ENCODE results near the gene RPL18.
"Not testable (repeated sequence)": the region's sequence is repeated elsewhere in the genome, so short reads cannot be mapped to it uniquely, and the experiment has no call there.

The RPL18 gene

GRCh38 chr19:48613024-48613851 lies 5.7 kb downstream of the RPL18 start:
- no peak for FAIRE-seq

DNA sequence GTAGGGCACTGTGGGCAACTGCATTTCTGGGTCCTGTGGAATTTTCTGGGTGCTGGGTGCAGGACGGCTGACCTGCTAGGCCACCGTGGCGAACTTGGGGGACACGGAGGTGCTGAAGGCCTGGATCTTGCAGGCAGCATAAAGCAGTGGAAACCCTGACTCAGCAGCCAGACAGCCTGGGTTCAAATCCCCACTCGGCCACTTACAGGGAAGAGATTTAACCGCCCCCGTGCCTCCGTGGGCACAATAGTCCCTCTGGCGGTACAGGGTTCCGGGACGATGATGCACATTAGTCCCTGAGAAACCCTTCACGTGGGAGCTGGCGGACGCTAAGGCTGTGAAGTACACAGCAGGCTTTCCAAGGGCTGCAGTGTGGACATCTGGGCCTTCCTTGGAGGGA lies 7.1 kb downstream of the RPL18 start:
- FAIRE-seq = no peak

DNA sequence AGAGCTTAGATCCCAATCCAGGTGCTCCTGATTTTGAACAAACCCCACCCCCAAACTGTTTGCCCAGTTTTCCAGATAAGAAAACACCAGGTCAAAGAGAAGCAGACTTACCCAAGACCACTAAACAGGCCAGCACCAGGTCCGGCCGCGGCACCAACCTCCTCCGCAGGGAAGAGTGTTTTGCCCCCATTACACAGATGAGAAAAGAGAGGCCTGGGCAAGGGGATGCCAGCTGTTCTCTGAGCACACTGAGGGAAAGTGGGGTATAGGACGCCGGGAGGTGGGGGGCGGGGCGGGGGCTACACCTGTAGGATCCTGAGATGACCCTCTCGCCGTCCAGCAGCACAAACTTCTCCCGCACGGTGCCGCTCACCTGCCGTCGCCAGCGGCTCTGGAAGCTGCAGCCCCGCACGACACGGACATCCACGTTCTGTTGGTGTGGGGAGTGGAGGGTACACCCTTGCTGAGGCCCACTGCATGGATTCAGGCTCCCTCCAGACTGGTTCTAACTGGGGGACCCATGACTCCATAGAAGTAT lies 9.3 kb downstream of the RPL18 start:
- FAIRE-seq = no peak

- no peak for FAIRE-seq
Observed at GRCh38 chr19:48608798-48609263, 10.1 kb downstream of the RPL18 start.

DNA sequence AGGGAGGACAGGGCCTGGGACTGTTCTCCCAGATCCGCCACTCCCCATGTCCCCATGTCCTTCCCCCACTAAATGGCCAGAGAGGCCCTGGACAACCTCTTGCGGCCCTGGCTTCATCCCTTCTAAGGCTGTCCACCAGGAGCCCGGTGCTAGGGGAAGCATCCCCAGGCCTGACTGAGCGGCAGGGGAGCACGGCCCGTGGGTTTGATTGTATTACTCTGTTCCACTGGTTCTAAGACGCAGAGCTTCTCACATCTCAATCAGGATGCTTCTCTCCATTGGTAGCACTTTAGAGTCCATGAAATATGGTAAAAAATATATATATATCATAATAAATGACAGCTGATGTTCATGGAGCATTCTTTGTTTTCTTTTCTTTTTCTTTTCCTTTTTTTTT lies 11.6 kb downstream of the RPL18 start:
- FAIRE-seq = no peak

DNA sequence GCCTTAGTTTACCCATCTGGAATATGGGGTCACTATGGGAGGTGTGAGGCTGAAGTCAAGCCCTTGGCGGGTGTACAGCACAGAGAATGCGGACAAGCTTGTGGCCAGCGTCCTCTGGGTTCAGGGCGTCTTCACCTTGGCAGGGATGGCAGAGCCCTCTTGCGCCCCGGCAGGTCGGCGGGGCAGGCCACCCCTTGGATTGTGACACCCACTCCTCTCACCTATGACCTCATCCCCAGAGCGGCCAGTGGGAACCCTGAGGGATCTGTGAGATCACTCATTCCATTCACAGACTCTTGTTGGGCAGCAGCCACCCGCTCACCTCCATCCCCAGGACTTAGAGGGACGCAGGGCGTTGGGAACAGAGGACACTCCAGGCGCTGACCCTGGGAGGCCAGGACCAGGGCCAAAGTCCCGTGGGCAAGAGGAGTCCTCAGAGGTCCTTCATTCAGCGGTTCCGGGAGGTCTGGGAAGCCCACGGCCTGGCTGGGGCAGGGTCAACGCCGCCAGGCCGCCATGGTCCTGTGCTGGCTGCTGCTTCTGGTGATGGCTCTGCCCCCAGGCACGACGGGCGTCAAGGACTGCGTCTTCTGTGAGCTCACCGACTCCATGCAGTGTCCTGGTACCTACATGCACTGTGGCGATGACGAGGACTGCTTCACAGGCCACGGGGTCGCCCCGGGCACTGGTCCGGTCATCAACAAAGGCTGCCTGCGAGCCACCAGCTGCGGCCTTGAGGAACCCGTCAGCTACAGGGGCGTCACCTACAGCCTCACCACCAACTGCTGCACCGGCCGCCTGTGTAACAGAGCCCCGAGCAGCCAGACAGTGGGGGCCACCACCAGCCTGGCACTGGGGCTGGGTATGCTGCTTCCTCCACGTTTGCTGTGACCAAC lies 12.3 kb downstream of the RPL18 start, which contains the start of gene SPACA4:
TSS of gene SPACA4 (plus strand) at position 280 of the 896 bp plus-strand sequence. CDS start at position 517, 237 bp downstream.
- FAIRE-seq = no peak

DNA sequence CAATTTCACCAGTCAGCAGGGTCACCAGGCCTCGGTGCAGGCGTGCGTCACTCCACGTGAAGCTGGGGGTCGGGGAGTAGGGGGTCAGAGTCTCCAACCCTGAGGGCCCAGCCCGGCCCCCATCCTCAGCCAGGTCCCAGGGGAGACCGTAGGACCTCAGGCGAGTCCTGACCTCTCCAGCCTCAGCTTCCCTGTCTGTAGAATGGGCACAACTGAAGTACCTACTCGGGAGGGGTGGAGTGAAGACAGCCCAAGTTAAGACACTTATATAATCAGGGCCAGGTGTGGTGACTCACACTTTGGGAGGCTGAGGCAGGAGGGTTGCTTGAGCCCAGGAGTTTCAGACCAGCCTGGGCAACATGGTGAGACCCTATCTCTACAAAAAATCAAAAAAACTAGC lies 15.1 kb downstream of the RPL18 start:
- FAIRE-seq = no peak

DNA sequence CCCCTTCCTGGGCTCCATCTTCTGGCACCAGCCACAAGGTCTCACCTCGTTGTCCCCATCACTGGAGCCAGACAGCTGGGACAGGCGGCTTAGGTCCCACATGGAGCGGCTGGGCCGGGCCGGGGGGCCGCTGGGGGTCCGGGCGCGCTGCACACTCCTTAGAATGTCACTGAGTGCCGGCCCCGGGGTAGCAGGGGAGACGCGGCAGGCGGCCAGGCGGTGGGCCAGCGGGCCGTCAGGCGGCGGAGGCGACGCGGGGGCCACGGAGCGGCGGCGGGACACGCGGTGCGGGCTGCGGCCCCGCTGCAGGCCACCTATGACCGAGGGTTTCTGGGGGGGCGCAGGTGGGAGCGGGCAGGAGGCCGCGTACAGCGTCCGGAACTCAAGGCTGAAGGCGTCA lies 15.5 kb downstream of the RPL18 start:
- no peak for FAIRE-seq

DNA sequence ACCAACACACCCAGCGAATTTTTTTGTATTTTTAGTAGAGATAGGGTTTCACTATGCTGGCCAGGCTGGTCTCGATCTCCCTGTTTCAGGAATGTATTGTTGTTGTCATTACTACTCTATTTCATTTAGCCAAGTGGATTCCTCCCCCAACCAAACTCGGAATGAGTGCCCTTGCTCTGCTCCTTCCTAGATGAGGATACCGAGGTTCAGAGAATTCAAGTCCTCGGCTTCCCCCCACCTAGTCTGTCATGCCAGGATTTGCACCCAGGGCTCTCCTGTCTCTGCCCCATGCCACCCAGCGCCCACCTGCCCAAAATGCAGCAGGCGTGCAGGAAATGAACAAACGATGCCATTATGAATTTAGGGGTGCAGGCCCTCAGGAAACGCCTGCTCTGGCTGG lies 16.0 kb downstream of the RPL18 start:
- FAIRE-seq = no peak

DNA sequence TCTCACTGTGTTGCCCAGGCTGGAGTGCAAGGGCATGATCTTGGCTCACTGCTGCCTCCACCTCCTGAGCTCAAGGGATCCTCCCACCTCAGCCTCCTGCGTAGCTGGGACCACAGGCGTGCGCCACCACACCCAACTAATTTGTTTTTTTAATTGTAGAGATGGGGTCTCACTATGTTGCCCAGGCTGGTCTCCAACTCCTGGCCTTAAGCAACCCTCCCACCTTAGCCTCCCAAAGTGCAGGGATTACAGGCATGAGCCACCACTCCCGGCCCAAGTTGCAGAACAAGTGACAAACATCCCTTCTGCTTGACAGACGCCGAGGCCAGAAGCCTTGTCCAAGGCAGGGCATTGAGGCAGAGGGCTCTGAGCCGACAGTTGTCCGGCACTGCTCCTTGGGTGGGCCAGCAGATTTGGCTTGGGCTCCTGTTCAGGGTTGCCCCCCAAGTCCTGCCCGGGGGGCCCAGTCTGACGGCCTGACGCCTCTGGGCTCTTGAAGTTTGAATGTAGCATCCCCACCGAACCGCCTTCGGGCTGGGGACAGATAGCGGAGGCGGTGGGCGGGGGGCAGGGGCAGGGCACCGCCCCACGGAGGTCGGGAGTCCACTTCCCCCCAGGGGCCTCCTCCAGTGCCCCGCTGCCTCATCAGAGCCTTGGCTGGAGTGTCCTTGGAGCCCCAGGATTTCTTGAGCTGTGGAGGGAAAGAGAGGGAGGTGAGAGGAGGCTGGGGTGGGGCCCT lies 18.1 kb downstream of the RPL18 start:
- no peak for FAIRE-seq

GRCh38 chr19:48598996-48599700 lies 19.8 kb downstream of the RPL18 start:
- FAIRE-seq = no peak

DNA sequence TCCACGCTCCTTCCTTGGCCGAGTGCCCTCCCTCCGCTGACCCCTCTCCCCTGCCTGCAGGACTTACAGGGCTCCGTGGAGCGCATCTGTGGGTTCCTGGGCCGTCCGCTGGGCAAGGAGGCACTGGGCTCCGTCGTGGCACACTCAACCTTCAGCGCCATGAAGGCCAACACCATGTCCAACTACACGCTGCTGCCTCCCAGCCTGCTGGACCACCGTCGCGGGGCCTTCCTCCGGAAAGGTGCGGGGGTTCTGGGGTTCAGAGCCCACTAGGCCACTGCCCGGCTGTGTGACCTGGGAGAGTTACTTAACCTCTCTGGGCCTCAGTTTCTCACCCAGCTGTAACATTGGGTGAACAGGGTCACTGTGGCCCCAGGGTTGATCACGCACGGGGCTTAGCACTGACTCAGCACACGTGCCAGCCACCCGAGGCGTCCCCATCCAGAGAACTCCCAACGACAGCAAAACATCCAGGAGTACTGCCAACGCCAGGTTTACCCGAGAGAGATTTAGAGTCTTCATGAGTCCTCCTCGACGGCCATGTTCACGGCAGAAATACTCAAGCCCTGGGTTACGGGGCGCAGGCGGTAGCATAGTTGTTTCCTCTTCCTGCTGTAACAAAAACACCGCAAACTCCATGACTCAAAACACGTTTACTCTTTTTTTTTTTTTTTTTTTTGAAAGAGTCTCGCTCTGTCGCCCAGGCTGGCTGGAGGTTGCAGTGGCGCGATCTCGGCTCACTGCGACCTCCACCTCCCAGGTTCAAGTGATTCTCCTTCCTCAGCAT lies 22.1 kb downstream of the RPL18 start:
- FAIRE-seq = no peak

- no peak for FAIRE-seq
Observed at GRCh38 chr19:48596237-48596636, 22.7 kb downstream of the RPL18 start.

DNA sequence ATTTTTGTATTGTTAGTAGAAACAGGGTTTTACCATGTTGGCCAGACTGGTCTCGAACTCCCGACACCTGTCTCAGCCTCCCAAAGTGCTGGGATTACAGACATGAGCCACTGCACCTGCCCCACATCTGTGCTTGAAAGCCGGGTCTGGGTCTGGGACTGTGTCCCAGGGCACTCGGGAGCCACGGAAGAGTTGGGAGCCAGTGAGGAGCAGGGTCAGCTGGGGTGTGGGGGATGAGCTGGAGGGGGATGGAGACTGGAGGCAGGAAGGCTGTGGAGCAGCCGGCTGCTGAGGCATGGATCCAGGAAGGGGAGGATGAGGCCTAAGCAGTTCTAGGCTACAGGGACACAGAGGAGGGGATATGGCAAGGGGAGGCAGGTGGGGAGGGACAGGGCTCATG lies 23.1 kb downstream of the RPL18 start:
- FAIRE-seq = no peak

GRCh38 chr19:48595171-48595570 lies 23.8 kb downstream of the RPL18 start:
- no peak for FAIRE-seq

- no peak for FAIRE-seq
Observed at GRCh38 chr19:48591021-48591420, 28.0 kb downstream of the RPL18 start.

GRCh38 chr19:48588670-48589401 lies 30.1 kb downstream of the RPL18 start:
- no peak for FAIRE-seq

DNA sequence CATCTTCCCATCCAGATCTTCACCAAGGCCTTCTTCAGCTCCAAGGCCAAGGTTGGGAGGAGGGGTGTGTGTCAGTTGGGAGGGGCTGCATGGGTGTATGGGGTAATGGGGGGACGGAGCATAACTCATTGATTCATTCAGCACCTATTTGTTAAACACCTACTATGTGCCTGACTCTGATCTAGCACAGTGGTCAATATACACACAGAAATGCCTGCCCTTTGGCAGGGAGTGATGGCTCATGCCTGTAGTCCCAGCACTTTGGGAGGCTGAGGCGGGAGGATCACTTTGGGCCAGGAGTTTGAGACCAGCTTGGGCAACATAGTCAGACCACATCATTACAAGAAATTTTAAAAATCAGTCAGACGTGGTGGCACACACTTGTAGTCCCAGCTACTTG lies 31.6 kb downstream of the RPL18 start:
- no peak for FAIRE-seq

DNA sequence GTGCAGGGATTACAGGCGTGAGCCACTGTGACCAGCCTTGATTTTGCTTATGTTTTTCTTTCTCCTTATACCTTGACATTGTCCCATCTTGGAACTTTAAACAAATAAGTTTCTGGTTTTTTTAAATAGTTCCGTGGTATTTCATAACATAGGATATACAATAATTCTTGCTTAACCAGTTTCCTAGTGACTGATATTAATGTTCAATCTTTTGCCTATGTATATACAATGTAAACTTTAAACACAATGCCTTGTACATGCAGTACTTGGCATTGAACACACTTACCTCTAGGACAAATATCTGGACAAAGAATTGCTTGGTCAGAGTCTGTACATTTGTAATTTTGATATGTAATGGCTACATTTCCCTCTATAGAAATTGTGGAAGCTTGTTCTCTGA lies 36.8 kb downstream of the RPL18 start:
- no peak for FAIRE-seq

- FAIRE-seq = no peak
Observed at GRCh38 chr19:48578891-48579290, 40.1 kb downstream of the RPL18 start.

DNA sequence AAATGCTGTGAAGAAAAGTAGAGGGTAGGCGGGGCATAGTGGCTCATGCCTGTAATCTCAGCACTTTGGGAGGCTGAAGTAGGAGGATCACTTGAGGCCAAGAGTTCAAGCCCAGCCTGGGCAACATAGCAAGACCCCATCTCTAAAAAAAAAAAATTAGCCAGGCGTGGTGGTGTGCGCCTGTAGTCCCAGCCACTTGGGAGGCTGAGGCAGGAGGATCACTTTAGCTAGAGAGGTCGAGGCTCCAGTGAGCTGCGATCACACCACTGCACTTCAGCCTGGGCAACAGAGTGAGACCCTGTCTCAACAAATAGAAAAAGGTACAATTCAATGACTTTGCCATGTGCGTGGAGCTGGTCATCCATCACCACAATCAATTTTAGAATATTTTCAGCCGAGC lies 41.1 kb downstream of the RPL18 start:
- not testable (repeated sequence) for FAIRE-seq

Measured in TTC549 (cell line).